HEK293 (cell line): Measurements from ENCODE around the gene USP5.

ENCODE experiments used
- GLI2 ChIP-seq: fragments of 450-650 bp; formaldehyde crosslinking; IDR thresholded peaks from 2 replicates; pipeline ENCODE4; 2017; ENCODE audit warnings: missing biosample characterization, missing genetic modification characterization, low read depth, borderline replicate concordance
- HOXA7 ChIP-seq: sonication (generic); formaldehyde crosslinking; IDR thresholded peaks from 2 replicates; pipeline ENCODE4 v1.8.1; 2022; ENCODE audit warnings: missing genetic modification reagents, borderline replicate concordance
- IKZF3 ChIP-seq: fragments of 450-650 bp; IDR thresholded peaks from 2 replicates; pipeline ENCODE4 v1.5.0; 2018; ENCODE audit warnings: missing biosample characterization, mild to moderate bottlenecking, missing genetic modification characterization, moderate library complexity
- KLF1 ChIP-seq: fragments of 450-650 bp; formaldehyde crosslinking; IDR thresholded peaks from 2 replicates; pipeline ENCODE4 v1.5.1; 2016; ENCODE audit warnings: missing biosample characterization, missing genetic modification characterization
- KLF8 ChIP-seq: fragments of 450-650 bp; formaldehyde crosslinking; IDR thresholded peaks from 2 replicates; pipeline ENCODE4 v1.5.1; 2016; ENCODE audit warnings: missing biosample characterization, missing genetic modification characterization
- MEIS1 ChIP-seq: sonication (generic); formaldehyde crosslinking; IDR thresholded peaks from 2 replicates; pipeline ENCODE4 v1.8.1; 2022; ENCODE audit warnings: missing genetic modification reagents, mild to moderate bottlenecking, borderline replicate concordance
- MZF1 ChIP-seq: fragments of 450-650 bp; formaldehyde crosslinking; IDR thresholded peaks from 2 replicates; pipeline ENCODE4 v1.5.1; 2017; ENCODE audit warnings: missing biosample characterization, missing genetic modification characterization, borderline replicate concordance
- OSR2 ChIP-seq: fragments of 450-650 bp; formaldehyde crosslinking; IDR thresholded peaks from 2 replicates; pipeline ENCODE4 v1.5.1; 2016; ENCODE audit warnings: missing biosample characterization, missing genetic modification characterization
- SP3 ChIP-seq: fragments of 450-650 bp; formaldehyde crosslinking; IDR thresholded peaks from 2 replicates; pipeline ENCODE4 v1.5.1; 2016; ENCODE audit warnings: missing biosample characterization, missing genetic modification characterization
- WT1 ChIP-seq: fragments of 450-650 bp; formaldehyde crosslinking; IDR thresholded peaks from 2 replicates; pipeline ENCODE4 v1.5.1; 2016; ENCODE audit warnings: missing biosample characterization, missing genetic modification characterization
- ZBTB20 ChIP-seq: fragments of 450-650 bp; formaldehyde crosslinking; IDR thresholded peaks from 2 replicates; pipeline ENCODE4 v1.5.1; 2016; ENCODE audit warnings: missing biosample characterization, missing genetic modification characterization
- ZBTB21 ChIP-seq: fragments of 450-650 bp; formaldehyde crosslinking; IDR thresholded peaks from 2 replicates; pipeline ENCODE4 v1.5.1; 2017; ENCODE audit warnings: missing biosample characterization, missing genetic modification characterization
- ZBTB7A ChIP-seq: fragments of 450-650 bp; formaldehyde crosslinking; IDR thresholded peaks from 2 replicates; pipeline ENCODE4 v1.5.1; 2016; ENCODE audit warnings: low read depth, missing biosample characterization, missing genetic modification characterization
- ZNF155 ChIP-seq: fragments of 450-650 bp; formaldehyde crosslinking; IDR thresholded peaks from 2 replicates; pipeline ENCODE4 v1.5.1; 2016; ENCODE audit warnings: missing biosample characterization, missing genetic modification characterization
- ZNF16 ChIP-seq: fragments of 450-650 bp; formaldehyde crosslinking; IDR thresholded peaks from 2 replicates; pipeline ENCODE4 v1.5.1; 2016; ENCODE audit warnings: low read depth, missing biosample characterization, missing genetic modification characterization
- ZNF184 ChIP-seq: fragments of 450-650 bp; IDR thresholded peaks from 2 replicates; pipeline ENCODE4 v1.5.1; 2018; ENCODE audit warnings: missing biosample characterization, mild to moderate bottlenecking, missing genetic modification characterization
- ZNF2 ChIP-seq: fragments of 450-650 bp; formaldehyde crosslinking; IDR thresholded peaks from 2 replicates; pipeline ENCODE4 v1.5.1; 2016; ENCODE audit warnings: missing biosample characterization, missing genetic modification characterization
- ZNF202 ChIP-seq: fragments of 450-650 bp; formaldehyde crosslinking; IDR thresholded peaks from 2 replicates; pipeline ENCODE4 v1.5.1; 2016; ENCODE audit warnings: missing biosample characterization, missing genetic modification characterization, borderline replicate concordance
- ZNF302 ChIP-seq: fragments of 450-650 bp; formaldehyde crosslinking; IDR thresholded peaks from 2 replicates; pipeline ENCODE4 v1.5.1; 2016; ENCODE audit warnings: missing biosample characterization, missing genetic modification characterization, low read depth
- ZNF335 ChIP-seq: fragments of 450-650 bp; formaldehyde crosslinking; conservative IDR thresholded peaks from 2 replicates; pipeline ENCODE4 v1.5.1; 2016; ENCODE audit warnings: missing biosample characterization, missing genetic modification characterization
- ZNF37A ChIP-seq: fragments of 450-650 bp; IDR thresholded peaks from 2 replicates; pipeline ENCODE4 v1.5.1; 2018; ENCODE audit warnings: missing biosample characterization, missing genetic modification characterization
- ZNF391 ChIP-seq: fragments of 450-650 bp; formaldehyde crosslinking; IDR thresholded peaks from 2 replicates; pipeline ENCODE4 v1.5.1; 2016; ENCODE audit warnings: low read depth, missing biosample characterization, missing genetic modification characterization, borderline replicate concordance
- ZNF416 ChIP-seq: fragments of 450-650 bp; formaldehyde crosslinking; IDR thresholded peaks from 2 replicates; pipeline ENCODE4 v1.5.1; 2016; ENCODE audit warnings: missing biosample characterization, missing genetic modification characterization
- ZNF629 ChIP-seq: fragments of 450-650 bp; formaldehyde crosslinking; IDR thresholded peaks from 2 replicates; pipeline ENCODE4 v1.5.1; 2017; ENCODE audit warnings: missing biosample characterization, missing genetic modification characterization
- ZNF76 ChIP-seq: fragments of 450-650 bp; formaldehyde crosslinking; IDR thresholded peaks from 2 replicates; pipeline ENCODE4; 2016; ENCODE audit warnings: low read depth, missing biosample characterization, missing genetic modification characterization, borderline replicate concordance
- ZNF837 ChIP-seq: fragments of 450-650 bp; formaldehyde crosslinking; IDR thresholded peaks from 2 replicates; pipeline ENCODE4 v1.5.1; 2016; ENCODE audit warnings: missing biosample characterization, missing genetic modification characterization
- ZNF843 ChIP-seq: fragments of 450-650 bp; formaldehyde crosslinking; IDR thresholded peaks from 2 replicates; pipeline ENCODE4 v1.5.1; 2016; ENCODE audit warnings: missing biosample characterization, missing genetic modification characterization
- ZSCAN30 ChIP-seq: fragments of 450-650 bp; IDR thresholded peaks from 2 replicates; pipeline ENCODE4 v1.5.1; 2018; ENCODE audit warnings: missing biosample characterization, mild to moderate bottlenecking, missing genetic modification characterization, moderate library complexity
- TF ChIP-seq, protein P1 (sequence below): fragments of 450-650 bp; formaldehyde crosslinking; IDR thresholded peaks from 2 replicates; pipeline ENCODE4 v1.5.0; 2017; ENCODE audit warnings: missing biosample characterization, missing genetic modification characterization, borderline replicate concordance
- TF ChIP-seq, protein P2 (sequence below): fragments of 450-650 bp; formaldehyde crosslinking; IDR thresholded peaks from 2 replicates; pipeline ENCODE4 v1.5.1; 2016; ENCODE audit warnings: missing biosample characterization, missing genetic modification characterization
- TF ChIP-seq, protein P3 (sequence below): fragments of 450-650 bp; formaldehyde crosslinking; IDR thresholded peaks from 2 replicates; pipeline ENCODE4 v1.5.1; 2016; ENCODE audit warnings: missing biosample characterization, missing genetic modification characterization
- TF ChIP-seq, protein P4 (sequence below): sonication (generic); formaldehyde crosslinking; IDR thresholded peaks from 2 replicates; pipeline ENCODE4 v1.8.1; 2022; ENCODE audit warnings: mild to moderate bottlenecking, moderate library complexity, missing genetic modification reagents

Gene USP5

DNA sequence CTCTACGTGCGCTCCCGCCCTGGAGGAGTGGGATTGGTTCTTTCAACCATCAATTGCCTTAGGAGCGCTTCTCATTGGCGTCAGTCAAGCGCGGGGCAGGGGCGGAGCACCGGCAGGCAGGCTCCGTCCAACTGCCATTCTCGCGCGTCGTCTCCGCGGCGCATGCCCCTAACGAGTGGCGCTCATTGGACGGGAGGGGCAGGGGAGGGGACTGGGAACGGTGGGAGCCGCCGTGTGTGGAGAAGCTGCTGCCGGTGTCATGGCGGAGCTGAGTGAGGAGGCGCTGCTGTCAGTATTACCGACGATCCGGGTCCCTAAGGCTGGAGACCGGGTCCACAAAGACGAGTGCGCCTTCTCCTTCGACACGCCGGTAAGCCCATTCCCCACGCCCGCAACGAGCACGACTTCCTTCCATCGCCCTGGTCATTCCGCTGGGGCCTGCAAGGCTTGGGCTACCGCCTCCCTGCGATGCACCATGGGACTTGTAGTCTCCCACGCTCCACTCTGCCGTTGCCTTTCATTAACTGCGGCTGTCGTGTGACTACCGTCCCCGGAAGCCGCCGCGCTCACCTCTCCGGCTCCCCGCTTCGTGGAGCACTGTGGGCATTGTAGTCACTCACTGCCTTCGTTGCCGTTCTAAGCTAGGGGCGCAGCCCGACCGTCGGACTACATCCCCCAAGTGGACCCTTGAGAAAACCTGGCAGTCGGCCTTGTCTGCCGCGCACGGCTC is at the start of gene USP5 (continued):
- peak; percentile 52; the same call in 1 of the 2 replicates for TF ChIP-seq ZNF629 (tag by site-specific recombination)
- TF ChIP-seq ZNF155 (tag by site-specific recombination), result no peak
- no peak for TF ChIP-seq ZNF37A (tag by site-specific recombination)
- TF ChIP-seq ZNF302 (tag by site-specific recombination), result no peak
- 0 out of 2 replicates have a peak, but pooled peaks have one; percentile 45 for TF ChIP-seq ZBTB7A (tag by site-specific recombination)
- peak; percentile 78; the same call in 1 of the 2 replicates for TF ChIP-seq ZNF2 (tag by site-specific recombination)
- TF ChIP-seq IKZF3 (tag by site-specific recombination), result no peak
- TF ChIP-seq, protein P1, sequence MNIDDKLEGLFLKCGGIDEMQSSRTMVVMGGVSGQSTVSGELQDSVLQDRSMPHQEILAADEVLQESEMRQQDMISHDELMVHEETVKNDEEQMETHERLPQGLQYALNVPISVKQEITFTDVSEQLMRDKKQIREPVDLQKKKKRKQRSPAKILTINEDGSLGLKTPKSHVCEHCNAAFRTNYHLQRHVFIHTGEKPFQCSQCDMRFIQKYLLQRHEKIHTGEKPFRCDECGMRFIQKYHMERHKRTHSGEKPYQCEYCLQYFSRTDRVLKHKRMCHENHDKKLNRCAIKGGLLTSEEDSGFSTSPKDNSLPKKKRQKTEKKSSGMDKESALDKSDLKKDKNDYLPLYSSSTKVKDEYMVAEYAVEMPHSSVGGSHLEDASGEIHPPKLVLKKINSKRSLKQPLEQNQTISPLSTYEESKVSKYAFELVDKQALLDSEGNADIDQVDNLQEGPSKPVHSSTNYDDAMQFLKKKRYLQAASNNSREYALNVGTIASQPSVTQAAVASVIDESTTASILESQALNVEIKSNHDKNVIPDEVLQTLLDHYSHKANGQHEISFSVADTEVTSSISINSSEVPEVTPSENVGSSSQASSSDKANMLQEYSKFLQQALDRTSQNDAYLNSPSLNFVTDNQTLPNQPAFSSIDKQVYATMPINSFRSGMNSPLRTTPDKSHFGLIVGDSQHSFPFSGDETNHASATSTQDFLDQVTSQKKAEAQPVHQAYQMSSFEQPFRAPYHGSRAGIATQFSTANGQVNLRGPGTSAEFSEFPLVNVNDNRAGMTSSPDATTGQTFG, result no peak
- TF ChIP-seq KLF8 (tag by site-specific recombination), result peak; percentile 99
- TF ChIP-seq WT1, result peak; percentile 95
- no peak for TF ChIP-seq MEIS1 (CRISPR knock-in tag)
- TF ChIP-seq ZNF416, result no peak
- TF ChIP-seq MZF1 (tag by site-specific recombination), result no peak
- TF ChIP-seq OSR2 (tag by site-specific recombination), result peak; percentile 95
- no peak for TF ChIP-seq ZNF16 (tag by site-specific recombination)
- TF ChIP-seq, protein P2, sequence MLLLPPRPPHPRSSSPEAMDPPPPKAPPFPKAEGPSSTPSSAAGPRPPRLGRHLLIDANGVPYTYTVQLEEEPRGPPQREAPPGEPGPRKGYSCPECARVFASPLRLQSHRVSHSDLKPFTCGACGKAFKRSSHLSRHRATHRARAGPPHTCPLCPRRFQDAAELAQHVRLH, result peak; percentile 94
- no peak for TF ChIP-seq ZNF184 (tag by site-specific recombination)
- TF ChIP-seq, protein P3, sequence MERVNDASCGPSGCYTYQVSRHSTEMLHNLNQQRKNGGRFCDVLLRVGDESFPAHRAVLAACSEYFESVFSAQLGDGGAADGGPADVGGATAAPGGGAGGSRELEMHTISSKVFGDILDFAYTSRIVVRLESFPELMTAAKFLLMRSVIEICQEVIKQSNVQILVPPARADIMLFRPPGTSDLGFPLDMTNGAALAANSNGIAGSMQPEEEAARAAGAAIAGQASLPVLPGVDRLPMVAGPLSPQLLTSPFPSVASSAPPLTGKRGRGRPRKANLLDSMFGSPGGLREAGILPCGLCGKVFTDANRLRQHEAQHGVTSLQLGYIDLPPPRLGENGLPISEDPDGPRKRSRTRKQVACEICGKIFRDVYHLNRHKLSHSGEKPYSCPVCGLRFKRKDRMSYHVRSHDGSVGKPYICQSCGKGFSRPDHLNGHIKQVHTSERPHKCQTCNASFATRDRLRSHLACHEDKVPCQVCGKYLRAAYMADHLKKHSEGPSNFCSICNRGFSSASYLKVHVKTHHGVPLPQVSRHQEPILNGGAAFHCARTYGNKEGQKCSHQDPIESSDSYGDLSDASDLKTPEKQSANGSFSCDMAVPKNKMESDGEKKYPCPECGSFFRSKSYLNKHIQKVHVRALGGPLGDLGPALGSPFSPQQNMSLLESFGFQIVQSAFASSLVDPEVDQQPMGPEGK, result peak; percentile 69
- TF ChIP-seq SP3 (tag by site-specific recombination), result peak; percentile 99
- TF ChIP-seq KLF1 (tag by site-specific recombination), result peak; percentile 75
- TF ChIP-seq GLI2 (tag by site-specific recombination), result no peak
- TF ChIP-seq ZSCAN30, result no peak
- TF ChIP-seq HOXA7 (CRISPR knock-in tag), result no peak
- TF ChIP-seq ZNF391 (tag by site-specific recombination), result 0 out of 2 replicates have a peak, but pooled peaks have one; percentile 68
- TF ChIP-seq ZNF335 (tag by site-specific recombination), result peak; percentile 99
- TF ChIP-seq ZNF837 (tag by site-specific recombination), result no peak
- peak; percentile 96 for TF ChIP-seq ZBTB20 (tag by site-specific recombination)
- peak; percentile 32; the same call in 1 of the 2 replicates for TF ChIP-seq ZNF843
- TF ChIP-seq, protein P4, sequence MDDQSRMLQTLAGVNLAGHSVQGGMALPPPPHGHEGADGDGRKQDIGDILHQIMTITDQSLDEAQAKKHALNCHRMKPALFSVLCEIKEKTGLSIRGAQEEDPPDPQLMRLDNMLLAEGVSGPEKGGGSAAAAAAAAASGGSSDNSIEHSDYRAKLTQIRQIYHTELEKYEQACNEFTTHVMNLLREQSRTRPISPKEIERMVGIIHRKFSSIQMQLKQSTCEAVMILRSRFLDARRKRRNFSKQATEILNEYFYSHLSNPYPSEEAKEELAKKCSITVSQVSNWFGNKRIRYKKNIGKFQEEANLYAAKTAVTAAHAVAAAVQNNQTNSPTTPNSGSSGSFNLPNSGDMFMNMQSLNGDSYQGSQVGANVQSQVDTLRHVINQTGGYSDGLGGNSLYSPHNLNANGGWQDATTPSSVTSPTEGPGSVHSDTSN, result peak; percentile 35; the same call in 1 of the 2 replicates
- TF ChIP-seq ZBTB21 (tag by site-specific recombination), result no peak
- TF ChIP-seq ZNF76, result peak; percentile 100
- TF ChIP-seq ZNF202, result no peak
